Nephron (organoid): ENCODE results near the gene SCLY.

ENCODE experiments used
- H3K27ac Mint-ChIP-seq, 3 experiments: 2 replicates each; pipeline ENCODE4 v1.8.0; 2020; ENCODE audit warnings: mixed read lengths in 3 of 3, mild to moderate bottlenecking in 2 of 3, moderate library complexity in 1 of 3
- H3K27me3 Mint-ChIP-seq: 2 replicates; pipeline ENCODE4 v1.8.0; 2021; ENCODE audit warnings: low read depth, mild to moderate bottlenecking, moderate library complexity, mixed read lengths
- H3K36me3 Mint-ChIP-seq: 2 replicates; pipeline ENCODE4 v1.8.0; 2020; ENCODE audit warnings: low read depth, mixed read lengths
- H3K4me1 Mint-ChIP-seq: 2 replicates; pipeline ENCODE4 v1.8.0; 2020; ENCODE audit warnings: mixed read lengths
- H3K4me3 Mint-ChIP-seq, 3 experiments: 2 replicates each; pipeline ENCODE4 v1.8.0; 2020; ENCODE audit warnings: mild to moderate bottlenecking in 3 of 3, mixed read lengths in 3 of 3, moderate library complexity in 2 of 3
- H3K9me3 Mint-ChIP-seq: 2 replicates; pipeline ENCODE4 v1.8.0; 2020; ENCODE audit warnings: mixed read lengths
- TF ChIP-seq, protein P1 (sequence below), 3 experiments: fragments of 200-600 bp; sonication (generic); IDR thresholded peaks; one replicate each; pipeline ENCODE4 v1.5.0; 2021; ENCODE audit warnings: antibody characterized with exemption in 3 of 3; ENCODE audit not compliant: unreplicated experiment in 3 of 3

SCLY gene

DNA sequence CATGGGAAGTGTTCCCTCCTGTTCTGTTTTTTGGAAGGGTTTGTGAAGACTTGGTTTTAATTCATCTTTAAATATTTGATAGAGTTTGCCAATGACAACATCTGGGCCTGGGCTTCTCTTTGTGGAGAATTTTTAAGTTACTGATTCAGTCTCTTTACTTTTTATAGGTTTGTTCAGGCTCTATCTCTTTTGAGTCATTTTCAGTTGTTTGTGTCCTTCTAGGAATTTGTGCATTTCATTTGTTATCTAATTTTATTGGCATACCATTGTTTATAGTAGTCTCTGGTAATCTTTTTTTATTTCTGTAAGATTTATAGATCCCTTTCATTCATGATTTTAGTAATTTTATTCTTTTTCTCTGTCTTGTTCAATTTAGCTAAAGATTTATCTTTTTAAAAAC, 14.6 kb downstream of the SCLY start:
- Mint-ChIP-seq H3K27ac (no peak overlapping the region), H3K4me1 (no peaks in the 10 kb centered on the region), H3K4me3 (no peak overlapping the region), H3K27me3 (no peaks in the 10 kb centered on the region), H3K9me3 (peaks cover 31% of the 10 kb centered on the region), H3K36me3 (peaks cover 87% of the 10 kb centered on the region)
- TF ChIP-seq, protein P1, sequence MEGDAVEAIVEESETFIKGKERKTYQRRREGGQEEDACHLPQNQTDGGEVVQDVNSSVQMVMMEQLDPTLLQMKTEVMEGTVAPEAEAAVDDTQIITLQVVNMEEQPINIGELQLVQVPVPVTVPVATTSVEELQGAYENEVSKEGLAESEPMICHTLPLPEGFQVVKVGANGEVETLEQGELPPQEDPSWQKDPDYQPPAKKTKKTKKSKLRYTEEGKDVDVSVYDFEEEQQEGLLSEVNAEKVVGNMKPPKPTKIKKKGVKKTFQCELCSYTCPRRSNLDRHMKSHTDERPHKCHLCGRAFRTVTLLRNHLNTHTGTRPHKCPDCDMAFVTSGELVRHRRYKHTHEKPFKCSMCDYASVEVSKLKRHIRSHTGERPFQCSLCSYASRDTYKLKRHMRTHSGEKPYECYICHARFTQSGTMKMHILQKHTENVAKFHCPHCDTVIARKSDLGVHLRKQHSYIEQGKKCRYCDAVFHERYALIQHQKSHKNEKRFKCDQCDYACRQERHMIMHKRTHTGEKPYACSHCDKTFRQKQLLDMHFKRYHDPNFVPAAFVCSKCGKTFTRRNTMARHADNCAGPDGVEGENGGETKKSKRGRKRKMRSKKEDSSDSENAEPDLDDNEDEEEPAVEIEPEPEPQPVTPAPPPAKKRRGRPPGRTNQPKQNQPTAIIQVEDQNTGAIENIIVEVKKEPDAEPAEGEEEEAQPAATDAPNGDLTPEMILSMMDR (IDR thresholded peaks at IDR 0.05; ENCODE audit: unreplicated experiment in 3 of 3) = no peak

DNA sequence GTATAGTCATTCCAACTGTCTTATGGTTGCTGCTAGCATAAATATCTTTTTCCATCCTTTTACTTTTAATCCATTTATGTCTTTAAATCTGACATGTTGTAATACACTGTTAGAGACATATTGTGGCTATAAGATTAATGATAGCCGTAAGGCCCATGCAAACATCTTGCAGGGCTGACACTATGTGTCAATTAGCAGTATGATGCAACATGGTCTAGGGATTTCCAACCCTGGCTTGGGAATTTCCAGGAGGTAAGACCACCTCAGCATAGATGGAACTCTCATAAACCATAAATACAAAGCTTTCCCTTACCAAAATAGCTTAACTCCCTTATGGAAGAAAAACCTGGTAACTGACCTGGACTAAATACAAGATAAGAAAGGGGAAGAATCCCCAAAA, 16.5 kb downstream of the SCLY start:
- TF ChIP-seq, protein P1 (IDR thresholded peaks at IDR 0.05; ENCODE audit: unreplicated experiment in 3 of 3) = no peak
- no peak overlapping the region for H3K4me3 Mint-ChIP-seq
- H3K27me3 Mint-ChIP-seq = no peaks in the 10 kb centered on the region
- H3K4me1 Mint-ChIP-seq = no peaks in the 10 kb centered on the region
- peaks cover 95% of the 10 kb centered on the region for H3K36me3 Mint-ChIP-seq
- H3K27ac Mint-ChIP-seq = no peak overlapping the region
- H3K9me3 Mint-ChIP-seq = peaks cover 34% of the 10 kb centered on the region

DNA sequence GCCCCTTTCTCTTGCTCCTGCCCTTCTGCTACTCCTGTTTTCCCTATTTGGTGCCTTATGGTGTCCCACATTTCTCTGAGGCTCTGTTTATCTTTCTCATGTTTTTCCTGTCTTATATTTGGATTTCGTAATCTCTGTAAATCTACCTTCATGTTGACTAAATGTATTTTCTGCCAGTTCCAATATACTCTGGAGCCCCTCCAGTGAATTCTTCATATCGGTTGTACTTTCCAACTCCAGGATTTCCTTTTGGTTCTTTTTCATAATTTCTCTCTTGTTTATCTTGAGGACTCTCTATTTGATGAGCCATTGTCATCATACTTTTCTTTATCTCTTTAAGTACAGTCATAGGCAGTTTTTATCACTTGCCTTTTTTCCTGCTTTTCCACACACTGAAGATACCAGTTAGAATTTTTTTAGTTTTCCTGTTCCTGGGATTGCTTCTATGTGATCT, 19.1 kb downstream of the SCLY start:
- peaks cover 24% of the 10 kb centered on the region for H3K9me3 Mint-ChIP-seq
- no peaks in the 10 kb centered on the region for H3K27me3 Mint-ChIP-seq
- peaks cover 91% of the 10 kb centered on the region for H3K36me3 Mint-ChIP-seq
- H3K4me3 Mint-ChIP-seq = no peak overlapping the region
- no peak overlapping the region for H3K27ac Mint-ChIP-seq
- H3K4me1 Mint-ChIP-seq = no peaks in the 10 kb centered on the region
- TF ChIP-seq, protein P1 (IDR thresholded peaks at IDR 0.05; ENCODE audit: unreplicated experiment in 3 of 3) = no peak

DNA sequence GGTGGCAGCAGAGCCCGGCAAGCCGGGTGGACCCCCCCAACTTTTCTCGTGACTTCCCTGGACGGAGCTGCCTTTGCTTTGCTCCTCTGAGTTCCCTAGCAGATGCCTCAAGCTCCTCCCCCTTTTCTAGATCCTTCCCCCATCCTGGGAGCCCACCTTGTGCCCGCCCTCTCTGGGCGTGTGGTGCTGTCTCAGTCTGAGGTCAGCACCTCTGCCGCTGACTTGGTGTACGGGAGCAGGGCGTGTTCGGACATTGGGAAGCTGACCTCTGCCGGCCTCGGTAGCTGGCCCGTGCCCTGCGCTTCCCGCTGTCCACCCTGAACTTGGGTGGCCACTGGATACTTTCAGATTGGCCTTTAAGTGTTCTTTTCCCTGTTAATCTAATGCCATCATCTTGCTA, 19.7 kb downstream of the SCLY start:
- TF ChIP-seq, protein P1 (IDR thresholded peaks at IDR 0.05; ENCODE audit: unreplicated experiment in 3 of 3) = no peak
- no peak overlapping the region for H3K27ac Mint-ChIP-seq
- H3K36me3 Mint-ChIP-seq = peaks cover 90% of the 10 kb centered on the region
- peaks cover 21% of the 10 kb centered on the region for H3K9me3 Mint-ChIP-seq
- no peaks in the 10 kb centered on the region for H3K4me1 Mint-ChIP-seq
- H3K4me3 Mint-ChIP-seq = no peak overlapping the region
- no peaks in the 10 kb centered on the region for H3K27me3 Mint-ChIP-seq

DNA sequence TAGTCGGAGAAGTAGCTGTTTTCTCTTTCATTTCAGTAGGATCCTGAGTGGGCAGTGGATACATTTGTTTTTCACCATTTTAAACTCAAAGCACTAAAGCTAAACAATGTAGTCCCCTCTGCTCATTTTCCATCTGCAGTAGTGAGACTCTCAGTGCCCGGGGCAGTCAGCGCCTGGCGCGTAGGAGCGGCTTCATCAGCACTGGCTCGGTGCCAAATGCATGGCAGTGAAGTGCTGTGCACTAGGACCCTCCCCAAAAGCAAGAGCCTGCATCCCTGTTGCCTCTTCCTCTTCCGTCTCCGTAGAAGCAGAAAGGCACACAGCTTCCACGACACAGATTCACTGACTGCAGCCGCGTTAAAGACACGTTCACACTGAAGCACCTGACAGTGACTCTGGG, 20.3 kb downstream of the SCLY start:
- Mint-ChIP-seq H3K9me3 (peaks cover 21% of the 10 kb centered on the region), H3K36me3 (peaks cover 90% of the 10 kb centered on the region), H3K4me1 (no peaks in the 10 kb centered on the region), H3K27me3 (no peaks in the 10 kb centered on the region), H3K4me3 (no peak overlapping the region), H3K27ac (no peak overlapping the region)
- TF ChIP-seq, protein P1 (IDR thresholded peaks at IDR 0.05; ENCODE audit: unreplicated experiment in 3 of 3) = no peak

DNA sequence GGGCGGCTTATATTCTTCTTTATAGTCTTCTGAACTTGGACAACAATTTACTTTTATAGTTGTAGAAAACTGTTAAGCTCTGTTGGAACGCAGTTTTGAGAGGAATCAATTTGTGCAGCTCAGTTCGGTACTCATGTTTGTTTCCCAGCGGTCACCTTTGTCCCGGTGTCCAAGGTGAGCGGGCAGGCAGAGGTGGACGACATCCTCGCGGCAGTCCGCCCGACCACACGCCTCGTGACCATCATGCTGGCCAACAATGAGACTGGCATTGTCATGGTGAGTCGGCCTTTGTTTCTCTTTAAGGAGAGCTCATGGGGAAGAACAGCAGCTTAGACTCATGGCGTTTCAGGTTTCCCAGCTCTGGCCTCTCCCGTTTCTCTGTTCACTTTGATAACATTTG, 20.8 kb downstream of the SCLY start:
- Mint-ChIP-seq H3K27me3 (no peaks in the 10 kb centered on the region), H3K4me3 (no peak overlapping the region), H3K36me3 (peaks cover 88% of the 10 kb centered on the region), H3K27ac (no peak overlapping the region), H3K9me3 (peaks cover 21% of the 10 kb centered on the region), H3K4me1 (no peaks in the 10 kb centered on the region)
- TF ChIP-seq, protein P1 (IDR thresholded peaks at IDR 0.05; ENCODE audit: unreplicated experiment in 3 of 3) = no peak
